Right lobe of liver (tissue), 6 donors: ENCODE measurements around the gene ITCH. TPM values are rescaled to one million over a fixed set of nuclear protein-coding genes. Genes with fewer than 3 reads are reported as not detected.
"Not testable (repeated sequence)": the region's sequence is repeated elsewhere in the genome, so short reads cannot be mapped to it uniquely, and the experiment has no call there.

Experiments used
- ATAC-seq, 4 donors: fragments of 200-7000 bp; cut with Tn5 transposase; one replicate each; pipeline ENCODE4 v1.9.1; 2020; ENCODE audit warnings: mild to moderate bottlenecking in 4 of 4, moderate library complexity in 4 of 4
- DNase-seq, 3 donors: peaks; one replicate each; pipeline ENCODE4 v3.0.0-alpha.2; 2020
- H3K27ac ChIP-seq, 3 donors: fragments of 200-600 bp; one replicate each; pipeline ENCODE4 v1.8.0; 2022
- H3K27me3 ChIP-seq, 2 donors: fragments of 200-600 bp; one replicate each; pipeline ENCODE4 v1.8.0; 2022
- H3K36me3 ChIP-seq, 4 donors: fragments of 200-600 bp; sonication (generic) in 1 of 4; one replicate each; pipeline versions ENCODE4 v1.5.1 to v1.8.0; 2017 to 2022; ENCODE audit warnings: control low read depth in 1 of 4
- H3K4me1 ChIP-seq, 4 donors: fragments of 200-600 bp; sonication (generic) in 1 of 4; one replicate each; pipeline versions ENCODE4 v1.5.1 to v1.8.0; 2017 to 2022; ENCODE audit warnings: control low read depth in 1 of 4
- H3K4me3 ChIP-seq, 3 donors: fragments of 200-600 bp; one replicate each; pipeline ENCODE4 v1.8.0; 2022
- H3K9me3 ChIP-seq, 4 donors: fragments of 200-600 bp; sonication (generic) in 1 of 4; one replicate each; pipeline versions ENCODE4 v1.5.1 to v1.8.0; 2017 to 2022; ENCODE audit warnings: control low read depth in 1 of 4
- CTCF ChIP-seq, 4 donors: fragments of 200-600 bp in 3 of 4; fragments of 450-650 bp in 1 of 4; IDR thresholded peaks; one replicate each; pipeline versions ENCODE4 v1.5.1 to v1.8.0; 2016 to 2022; ENCODE audit warnings: antibody characterized with exemption in 4 of 4, mild to moderate bottlenecking in 2 of 4
- POLR2A ChIP-seq: fragments of 450-650 bp; IDR thresholded peaks from one replicate; pipeline ENCODE4 v1.6.1; 2017; ENCODE audit warnings: antibody characterized with exemption, mild to moderate bottlenecking
- WGBS: methylation state at CpG from one replicate; pipeline ENCODE4 v1.1.6; 2018; ENCODE audit warnings: low coverage, low lambda C conversion rate; ENCODE audit not compliant: insufficient coverage; ENCODE audit errors: missing lambda C conversion rate; 5-methylcytosine and 5-hydroxymethylcytosine counted together
- intact Hi-C, 2 donors: fragments of 100-400 bp; cut with DNase I; formaldehyde crosslinking; loops; one replicate each; pipeline versions ENCODE4 v1.11.2 to v1.14.1; 2022
- total RNA-seq, 6 experiments: library from RNA; depleted of rRNA in 2 of 6; stranded (reverse); fragments of >200 nt in 2 of 6; fragmentation: NEBNext Ultra II Directional in 3 of 6; extraction: Animal tissue kit (Norgen Biotek cat#: 25700) in 3 of 6; gene quantifications; one replicate each; pipeline versions ENCODE4 v1.1.0 to v1.2.4, GENCODE V29; 2016 to 2023
- donor health status: DM: no; HTN: yes; CAD: no.
- donor health status: DM: no; HTN: no; CAD: no.
- donor health status: DM: no; HTN: no; CAD: no.
- donor health status: DM: no; HTN: yes; CAD: no.
- donor health status: DM: no; HTN: yes; CAD: no.

Gene ITCH
- total RNA-seq, 6 experiments from 2014 or later: 32.8 to 71.4 (median 44.1) TPM

GRCh38 chr20:34389954-34390555 is 27.0 kb downstream of the ITCH start:
- H3K9me3 ChIP-seq: no peaks in the 10 kb centered on the region
- intact Hi-C loops: no loop called here
- no peaks in the 10 kb centered on the region for H3K27me3 ChIP-seq
- WGBS: 86% methylated on average over 1 of the region's 3 CpGs
- no peak overlapping the region for H3K27ac ChIP-seq
- DNase-seq (no peak), ATAC-seq (no peak)
- H3K4me3 ChIP-seq: no peak overlapping the region
- H3K4me1 ChIP-seq: peaks cover 0 to 50% (median 14%) of the 10 kb centered on the region in 4 donors
- no peak for TF ChIP-seq POLR2A
- TF ChIP-seq CTCF (IDR thresholded peaks at IDR 0.05): no peak
- peaks cover 0 to 16% (median 3%) of the 10 kb centered on the region in 4 donors for H3K36me3 ChIP-seq

- no peaks in the 10 kb centered on the region for H3K9me3 ChIP-seq
- WGBS: 86% methylated on average over 4 of the region's 5 CpGs
- H3K36me3 ChIP-seq: peaks cover 0 to 19% (median 7%) of the 10 kb centered on the region in 4 donors
- no peak for ATAC-seq
- H3K27ac ChIP-seq: no peak overlapping the region
- TF ChIP-seq POLR2A (no peak), CTCF (IDR thresholded peaks at IDR 0.05) (no peak)
- intact Hi-C loops: no loop called here
- no peaks in the 10 kb centered on the region for H3K27me3 ChIP-seq
- H3K4me1 ChIP-seq: peaks cover 0 to 44% (median 17%) of the 10 kb centered on the region in 4 donors
- no peak overlapping the region for H3K4me3 ChIP-seq
- no peak for DNase-seq
Measured at GRCh38 chr20:34396408-34396807, 33.3 kb downstream of the ITCH start.

GRCh38 chr20:34397096-34397495 is 34.0 kb downstream of the ITCH start:
- DNase-seq (peak in 1 of 3 donors; percentile 22), ATAC-seq (peak in 2 of 4 donors; percentile 11 to 21)
- TF ChIP-seq CTCF (IDR thresholded peaks at IDR 0.05) (no peak), POLR2A (no peak)
- 70% methylated on average over 9 of the region's 9 CpGs for WGBS
- no peak overlapping the region for H3K27ac ChIP-seq
- no peak overlapping the region for H3K4me3 ChIP-seq
- H3K4me1 ChIP-seq: peaks cover 0 to 50% (median 21%) of the 10 kb centered on the region in 4 donors
- peaks cover 0 to 19% (median 7%) of the 10 kb centered on the region in 4 donors for H3K36me3 ChIP-seq
- intact Hi-C loops: no loop called here
- no peaks in the 10 kb centered on the region for H3K9me3 ChIP-seq
- H3K27me3 ChIP-seq: no peaks in the 10 kb centered on the region

- H3K27me3 ChIP-seq, H3K9me3 ChIP-seq, H3K4me3 ChIP-seq, ATAC-seq, DNase-seq, intact Hi-C loops: not testable (repeated sequence)
- Histone ChIP-seq H3K27ac (peak overlapping the region in 1 of 3 donors; percentile 71), H3K36me3 (peaks cover 0 to 15% (median 0%) of the 10 kb centered on the region in 4 donors), H3K4me1 (peaks cover 0 to 77% (median 38%) of the 10 kb centered on the region in 4 donors)
- 77% methylated on average over 4 of the region's 6 CpGs for WGBS
Measured at GRCh38 chr20:34400776-34401175, 37.7 kb downstream of the ITCH start.

GRCh38 chr20:34401741-34402455 is 38.8 kb downstream of the ITCH start:
- no peaks in the 10 kb centered on the region for H3K27me3 ChIP-seq
- H3K4me3 ChIP-seq: no peak overlapping the region
- H3K9me3 ChIP-seq: no peaks in the 10 kb centered on the region
- WGBS: 41% methylated on average over 8 of the region's 8 CpGs
- peak in 3 of 4 donors; percentile 12 to 36 (median 14) for ATAC-seq
- H3K27ac ChIP-seq: peak overlapping the region in 2 of 3 donors; percentile 65 to 71
- TF ChIP-seq POLR2A (no peak), CTCF (IDR thresholded peaks at IDR 0.05) (no peak)
- DNase-seq: peak in 2 of 3 donors; percentile 26 to 50
- H3K4me1 ChIP-seq: peaks cover 0 to 85% (median 42%) of the 10 kb centered on the region in 4 donors
- intact Hi-C loops: no loop called here
- H3K36me3 ChIP-seq: peaks cover 0 to 15% (median 0%) of the 10 kb centered on the region in 4 donors
